HPDE6-E6E7 (cell line): Measurements from ENCODE around the gene P2RY8.
"Not testable (repeated sequence)": the region's sequence is repeated elsewhere in the genome, so short reads cannot be mapped to it uniquely, and the experiment has no call there.

Source experiments
- DNase-seq: peaks from one replicate; pipeline ENCODE4 v3.0.0; 2011; ENCODE audit warnings: missing footprints; ENCODE audit errors: extremely low spot score

Gene P2RY8

GRCh38 chrX:1465286-1466231, 71.4 kb downstream of the P2RY8 start:
- no peak for DNase-seq

- DNase-seq: no peak
Measured at GRCh38 chrX:1464971-1465285, 72.1 kb downstream of the P2RY8 start.

- no peak for DNase-seq
Measured at GRCh38 chrX:1464041-1464970, 72.7 kb downstream of the P2RY8 start.

GRCh38 chrX:1463581-1463980, 73.4 kb downstream of the P2RY8 start:
- no peak for DNase-seq

- DNase-seq: no peak
Measured at GRCh38 chrX:1462596-1463251, 74.3 kb downstream of the P2RY8 start.

GRCh38 chrX:1462110-1462509, 74.9 kb downstream of the P2RY8 start:
- DNase-seq: no peak

- DNase-seq: no peak
Measured at GRCh38 chrX:1455948-1456280, 81.1 kb downstream of the P2RY8 start.

- peak; percentile 36 for DNase-seq
Measured at GRCh38 chrX:1453951-1454785, 82.8 kb downstream of the P2RY8 start.

- no peak for DNase-seq
Measured at GRCh38 chrX:1453395-1453783, 83.6 kb downstream of the P2RY8 start.

- peak; percentile 57 for DNase-seq
Measured at GRCh38 chrX:1452516-1453394, 84.2 kb downstream of the P2RY8 start, which contains the start of gene ASMTL. ASMTL (minus strand) TSS chrX:1452909; CDS start chrX:1452840, 69 bp downstream.

- DNase-seq: no peak
Measured at GRCh38 chrX:1451661-1452515, 85.1 kb downstream of the P2RY8 start.

GRCh38 chrX:1451251-1451660, 85.7 kb downstream of the P2RY8 start:
- DNase-seq: no peak

- DNase-seq: no peak
Measured at GRCh38 chrX:1450361-1451161, 86.4 kb downstream of the P2RY8 start.

- DNase-seq: no peak
Measured at GRCh38 chrX:1449823-1450149, 87.2 kb downstream of the P2RY8 start.

GRCh38 chrX:1449036-1449822, 87.8 kb downstream of the P2RY8 start:
- no peak for DNase-seq

- not testable (repeated sequence) for DNase-seq
Measured at GRCh38 chrX:1448573-1449001, 88.4 kb downstream of the P2RY8 start.

GRCh38 chrX:1447969-1448572, 88.9 kb downstream of the P2RY8 start:
- DNase-seq: not testable (repeated sequence)
